SK-N-SH (cell line): Measurements from ENCODE around the gene MIGA1. TPM values are rescaled to one million over a fixed set of nuclear protein-coding genes. Genes with fewer than 3 reads are reported as not detected.

Source experiments
- CTCF ChIA-PET: fragments of 300-600, 350-600 bp; formaldehyde crosslinking; extraction: SDS; loops from one replicate; lab custom pipeline; 2021; lab: Yijun Ruan, JAX
- POLR2A ChIA-PET: fragments of 350-600 bp; sonication (Branson Sonifier 250); formaldehyde crosslinking; extraction: SDS; loops from one replicate; lab custom pipeline; 2020; ENCODE audit warnings: antibody characterized with exemption, inconsistent platforms; lab: Yijun Ruan, JAX
- DNase-seq: peaks from one replicate; pipeline ENCODE4 v3.0.0; 2012
- H2AFZ ChIP-seq: fragments of 200-600 bp; sonication (generic); 2 replicates; pipeline ENCODE4 v1.8.1; 2016; ENCODE audit warnings: antibody characterized with exemption, mild to moderate bottlenecking, low read depth
- H3F3A ChIP-seq: fragments of 200-600 bp; sonication (generic); replicated peaks from 2 replicates; pipeline ENCODE3; 2016; ENCODE audit warnings: antibody characterized with exemption, mild to moderate bottlenecking; ENCODE audit not compliant: insufficient read depth
- H3K27ac ChIP-seq, 2 experiments: fragments of 200-500 bp in 1 of 2; fragments of 200-600 bp in 1 of 2; sonication (Bioruptor generic) in 1 of 2; sonication (generic), shearing (Covaris generic) in 1 of 2; 2 replicates each; pipeline versions ENCODE4 v1.5.1 to v1.6.1; 2014 to 2016; ENCODE audit warnings: low read depth in 2 of 2, inconsistent platforms in 1 of 2, low read length in 1 of 2, mild to moderate bottlenecking in 1 of 2, mixed read lengths in 1 of 2
- H3K27me3 ChIP-seq: fragments of 200-600 bp; sonication (generic), shearing (Covaris generic); 2 replicates; pipeline ENCODE4 v1.6.1; 2016; ENCODE audit warnings: mixed run types; ENCODE audit not compliant: insufficient read depth
- H3K36me3 ChIP-seq, 2 experiments: fragments of 200-500 bp in 1 of 2; fragments of 200-600 bp in 1 of 2; sonication (Bioruptor generic) in 1 of 2; sonication (generic) in 1 of 2; replicated peaks in 1 of 2; 2 replicates each; pipeline versions ENCODE3 to v1.5.1; 2014 to 2016; ENCODE audit warnings: low read length in 1 of 2, mild to moderate bottlenecking in 1 of 2; ENCODE audit not compliant: insufficient read depth in 2 of 2, control insufficient read depth in 1 of 2
- H3K4me1 ChIP-seq, 2 experiments: fragments of 200-500 bp in 1 of 2; fragments of 200-600 bp in 1 of 2; sonication (Bioruptor generic) in 1 of 2; sonication (generic), shearing (Covaris generic) in 1 of 2; 2 replicates each; pipeline versions ENCODE4 v1.5.1 to v1.6.1; 2014 to 2016; ENCODE audit warnings: low read depth in 1 of 2, low read length in 1 of 2, mixed run types in 1 of 2; ENCODE audit not compliant: insufficient read depth in 2 of 2, control insufficient read depth in 1 of 2
- H3K4me2 ChIP-seq: fragments of 200-600 bp; sonication (generic), shearing (Covaris generic); 2 replicates; pipeline ENCODE4 v1.6.1; 2017; ENCODE audit warnings: mixed run types
- H3K4me3 ChIP-seq, 2 experiments: fragments of 200-500 bp in 1 of 2; fragments of 200-600 bp in 1 of 2; sonication (Bioruptor generic) in 1 of 2; sonication (generic), shearing (Covaris generic) in 1 of 2; 2 replicates each; pipeline versions ENCODE4 v1.5.1 to v1.8.1; 2014 to 2016; ENCODE audit warnings: low read depth in 2 of 2, inconsistent platforms in 1 of 2, low read length in 1 of 2, mild to moderate bottlenecking in 1 of 2, mixed read lengths in 1 of 2, moderate library complexity in 1 of 2
- H3K79me2 ChIP-seq: fragments of 200-600 bp; sonication (generic); 2 replicates; pipeline ENCODE4 v1.8.1; 2017; ENCODE audit warnings: mild to moderate bottlenecking; ENCODE audit not compliant: insufficient read depth
- H3K9ac ChIP-seq: fragments of 200-600 bp; sonication (generic); 2 replicates; pipeline ENCODE4 v1.6.1; 2017; ENCODE audit warnings: mixed run types
- H3K9me2 ChIP-seq: fragments of 200-600 bp; sonication (generic); 2 replicates; pipeline ENCODE4 v1.6.1; 2017; ENCODE audit warnings: mixed run types
- H3K9me3 ChIP-seq: fragments of 200-600 bp; sonication (generic); 2 replicates; pipeline ENCODE4 v1.6.1; 2017; ENCODE audit warnings: mixed run types, mild to moderate bottlenecking, moderate library complexity
- H4K20me1 ChIP-seq: fragments of 200-600 bp; sonication (generic); 2 replicates; pipeline ENCODE4 v1.6.1; 2017; ENCODE audit warnings: mild to moderate bottlenecking, mixed run types; ENCODE audit not compliant: insufficient read depth
- CHD2 ChIP-seq: fragments of 150-350 bp; IDR thresholded peaks from 2 replicates; pipeline ENCODE4 v1.6.1; 2018; ENCODE audit warnings: low read length; ENCODE audit not compliant: partially characterized antibody
- ELF1 ChIP-seq: IDR thresholded peaks from 2 replicates; pipeline ENCODE4 v1.4.0; 2012
- FOSL2 ChIP-seq: IDR thresholded peaks from 2 replicates; pipeline ENCODE4 v1.4.0; 2012; ENCODE audit warnings: low read depth, mild to moderate bottlenecking, moderate library complexity, borderline replicate concordance
- FOXJ3 ChIP-seq: sonication (generic); formaldehyde crosslinking; IDR thresholded peaks from 2 replicates; pipeline ENCODE4 v1.5.1; 2020; ENCODE audit warnings: mild to moderate bottlenecking, missing genetic modification reagents
- FOXM1 ChIP-seq: IDR thresholded peaks from 2 replicates; pipeline ENCODE4 v1.4.0; 2012; ENCODE audit warnings: low read depth, mild to moderate bottlenecking
- GABPA ChIP-seq: IDR thresholded peaks from 2 replicates; pipeline ENCODE4 v1.4.0; 2012; ENCODE audit warnings: low read depth, mild to moderate bottlenecking
- MEF2A ChIP-seq: IDR thresholded peaks from 2 replicates; pipeline ENCODE4 v1.4.0; 2012; ENCODE audit warnings: low read depth, borderline replicate concordance
- NFIC ChIP-seq: IDR thresholded peaks from 2 replicates; pipeline ENCODE4 v1.4.0; 2012; ENCODE audit warnings: borderline replicate concordance
- NRF1 ChIP-seq: IDR thresholded peaks from 2 replicates; pipeline ENCODE4 v1.6.1; 2012; ENCODE audit warnings: low read depth, mild to moderate bottlenecking, low read length
- RAD21 ChIP-seq: IDR thresholded peaks from 2 replicates; pipeline ENCODE4 v1.6.1; 2012; ENCODE audit warnings: mild to moderate bottlenecking, low read length
- RXRA ChIP-seq: IDR thresholded peaks from 2 replicates; pipeline ENCODE4 v1.4.0; 2012; ENCODE audit warnings: low read depth, mild to moderate bottlenecking, borderline replicate concordance
- SIN3A ChIP-seq: IDR thresholded peaks from 2 replicates; pipeline ENCODE4 v1.6.1; 2012; ENCODE audit warnings: low read depth, mild to moderate bottlenecking, low read length, moderate library complexity, borderline replicate concordance
- SMC3 ChIP-seq: IDR thresholded peaks from 2 replicates; pipeline ENCODE4 v1.6.1; 2012; ENCODE audit warnings: low read depth, low read length, improper control_type of control experiment
- TAF1 ChIP-seq: IDR thresholded peaks from 2 replicates; pipeline ENCODE4 v1.6.1; 2012; ENCODE audit warnings: low read depth, mild to moderate bottlenecking, low read length, moderate library complexity, borderline replicate concordance
- TCF12 ChIP-seq: IDR thresholded peaks from 2 replicates; pipeline ENCODE4 v1.4.0; 2012
- YY1 ChIP-seq: IDR thresholded peaks from 2 replicates; pipeline ENCODE4 v1.4.0; 2012; ENCODE audit warnings: low read depth, mild to moderate bottlenecking
- WGBS: methylation state at CpG from one replicate; pipeline ENCODE4 v1.1.6; 2017; ENCODE audit warnings: low lambda C conversion rate; 5-methylcytosine and 5-hydroxymethylcytosine counted together
- polyA plus RNA-seq, 3 experiments: library from polyadenylated mRNA; depleted of rRNA; stranded (reverse); fragments of >200 nt; gene quantifications; 2 replicates each; pipeline ENCODE4 v1.2.3, GENCODE V29; 2012
- TF ChIP-seq, protein P1 (sequence below): IDR thresholded peaks from 2 replicates; pipeline ENCODE4; 2012
- TF ChIP-seq, protein P2 (sequence below): IDR thresholded peaks from 2 replicates; pipeline ENCODE4 v1.4.0; 2012; ENCODE audit warnings: low read depth, borderline replicate concordance

The MIGA1 gene
- polyA plus RNA-seq, 1 of the 3 experiments (the other 2 are of a cell fraction), result 2.5 TPM

DNA sequence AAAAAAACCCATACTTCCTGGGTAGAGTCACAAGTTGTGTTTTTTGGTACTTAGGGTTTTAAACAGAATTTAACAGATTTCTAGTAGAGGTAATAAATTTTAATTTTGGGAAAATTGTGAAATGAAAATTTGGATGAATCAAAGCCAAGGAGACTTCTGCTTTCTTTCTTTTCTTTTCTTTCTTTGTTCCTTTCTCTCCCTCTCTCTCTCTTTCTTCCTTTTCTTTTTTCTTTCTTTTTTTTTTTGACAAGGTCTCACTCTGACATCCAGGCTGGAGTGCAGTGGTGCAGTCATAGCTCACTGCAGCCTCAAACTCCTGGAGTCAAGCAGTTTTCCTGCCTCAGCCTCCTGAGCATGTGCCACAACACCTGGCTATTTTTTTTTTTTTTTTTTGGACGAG, 62.1 kb downstream of the MIGA1 start:
- POLR2A ChIA-PET, result interaction anchor here (0.7 kb wide), 1 partner anchor 39 kb away, joined by 3 read pairs; no protein-coding TSS in a partner anchor
- no peak overlapping the region for H3K4me2 ChIP-seq
- WGBS, result 61% methylated on average over 1 of the region's 1 CpG
- H3K4me1 ChIP-seq, result no peaks in the 10 kb centered on the region; a peak in 1 of 4 replicates
- peaks cover 11 to 34% of the 10 kb centered on the region in 2 experiments for H3K36me3 ChIP-seq
- no peak overlapping the region for H3K4me3 ChIP-seq
- H3K79me2 ChIP-seq, result peaks cover 4% of the 10 kb centered on the region; the same call in 1 of the 2 replicates
- no peaks in the 10 kb centered on the region for H4K20me1 ChIP-seq
- H3K27me3 ChIP-seq, result no peaks in the 10 kb centered on the region
- no peaks in the 10 kb centered on the region for H3K9me3 ChIP-seq
- H3K9ac ChIP-seq, result no peak overlapping the region
- H2AFZ ChIP-seq, result no peak overlapping the region
- no peaks in the 10 kb centered on the region for H3K9me2 ChIP-seq
- TF ChIP-seq SIN3A, result no peak
- TF ChIP-seq FOXM1, result no peak
- no peak for TF ChIP-seq ELF1
- no peak for TF ChIP-seq TCF12
- no peak for TF ChIP-seq CHD2
- no peak for TF ChIP-seq FOXJ3
- TF ChIP-seq TAF1, result no peak
- TF ChIP-seq NRF1, result no peak
- TF ChIP-seq RXRA, result no peak
- no peak for TF ChIP-seq GABPA
- TF ChIP-seq, protein P1, sequence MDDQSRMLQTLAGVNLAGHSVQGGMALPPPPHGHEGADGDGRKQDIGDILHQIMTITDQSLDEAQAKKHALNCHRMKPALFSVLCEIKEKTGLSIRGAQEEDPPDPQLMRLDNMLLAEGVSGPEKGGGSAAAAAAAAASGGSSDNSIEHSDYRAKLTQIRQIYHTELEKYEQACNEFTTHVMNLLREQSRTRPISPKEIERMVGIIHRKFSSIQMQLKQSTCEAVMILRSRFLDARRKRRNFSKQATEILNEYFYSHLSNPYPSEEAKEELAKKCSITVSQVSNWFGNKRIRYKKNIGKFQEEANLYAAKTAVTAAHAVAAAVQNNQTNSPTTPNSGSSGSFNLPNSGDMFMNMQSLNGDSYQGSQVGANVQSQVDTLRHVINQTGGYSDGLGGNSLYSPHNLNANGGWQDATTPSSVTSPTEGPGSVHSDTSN, result no peak
- no peak for TF ChIP-seq MEF2A
- TF ChIP-seq SMC3, result no peak
- TF ChIP-seq YY1, result no peak
- no peak for TF ChIP-seq NFIC
- CTCF ChIA-PET, result interaction anchor here (0.7 kb wide), 1 partner anchor 8 kb away, joined by 3 read pairs; no protein-coding TSS in a partner anchor
- no peak for DNase-seq
- no peak overlapping the region for H3K27ac ChIP-seq
- no peaks in the 10 kb centered on the region for H3F3A ChIP-seq

DNA sequence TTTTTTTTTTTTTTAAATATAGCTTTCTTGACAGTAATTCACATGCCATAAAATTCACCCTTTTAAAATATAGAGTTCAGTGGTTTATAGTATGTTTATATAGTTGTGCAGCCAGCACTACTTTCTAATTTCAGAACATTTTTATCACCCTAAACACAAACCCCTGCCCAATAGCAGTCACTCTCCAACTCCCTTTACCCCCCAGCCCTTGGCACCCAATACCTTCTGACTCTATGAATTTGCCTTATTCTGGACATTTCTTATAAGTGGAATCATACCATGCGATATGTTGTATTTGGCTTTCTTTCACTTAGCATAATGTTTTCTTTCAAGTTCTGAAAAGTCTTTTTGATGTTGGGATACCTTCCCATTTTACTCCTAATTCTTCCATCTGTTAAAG, 66.5 kb downstream of the MIGA1 start:
- WGBS, result 97% methylated on average over 1 of the region's 1 CpG

More for the DNA sequence above, 66.5 kb downstream of the MIGA1 start:
- Histone ChIP-seq H3K79me2 (no peaks in the 10 kb centered on the region), H3K4me2 (no peak overlapping the region), H3K4me1 (no peaks in the 10 kb centered on the region; a peak in 1 of 4 replicates), H2AFZ (no peak overlapping the region), H3K9me2 (no peaks in the 10 kb centered on the region), H3K9me3 (no peaks in the 10 kb centered on the region), H3F3A (no peaks in the 10 kb centered on the region), H3K4me3 (no peak overlapping the region), H3K27ac (no peak overlapping the region), H3K9ac (no peak overlapping the region), H3K27me3 (no peaks in the 10 kb centered on the region), H4K20me1 (no peaks in the 10 kb centered on the region), H3K36me3 (peaks cover 10 to 33% of the 10 kb centered on the region in 2 experiments)
- TF ChIP-seq SMC3, result no peak
- TF ChIP-seq FOXJ3, result no peak
- TF ChIP-seq SIN3A, result no peak
- TF ChIP-seq, protein P2, sequence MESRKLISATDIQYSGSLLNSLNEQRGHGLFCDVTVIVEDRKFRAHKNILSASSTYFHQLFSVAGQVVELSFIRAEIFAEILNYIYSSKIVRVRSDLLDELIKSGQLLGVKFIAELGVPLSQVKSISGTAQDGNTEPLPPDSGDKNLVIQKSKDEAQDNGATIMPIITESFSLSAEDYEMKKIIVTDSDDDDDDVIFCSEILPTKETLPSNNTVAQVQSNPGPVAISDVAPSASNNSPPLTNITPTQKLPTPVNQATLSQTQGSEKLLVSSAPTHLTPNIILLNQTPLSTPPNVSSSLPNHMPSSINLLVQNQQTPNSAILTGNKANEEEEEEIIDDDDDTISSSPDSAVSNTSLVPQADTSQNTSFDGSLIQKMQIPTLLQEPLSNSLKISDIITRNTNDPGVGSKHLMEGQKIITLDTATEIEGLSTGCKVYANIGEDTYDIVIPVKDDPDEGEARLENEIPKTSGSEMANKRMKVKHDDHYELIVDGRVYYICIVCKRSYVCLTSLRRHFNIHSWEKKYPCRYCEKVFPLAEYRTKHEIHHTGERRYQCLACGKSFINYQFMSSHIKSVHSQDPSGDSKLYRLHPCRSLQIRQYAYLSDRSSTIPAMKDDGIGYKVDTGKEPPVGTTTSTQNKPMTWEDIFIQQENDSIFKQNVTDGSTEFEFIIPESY, result no peak
- TF ChIP-seq GABPA, result no peak
- no peak for TF ChIP-seq NFIC
- TF ChIP-seq TCF12, result no peak
- no peak for TF ChIP-seq FOSL2
- TF ChIP-seq RXRA, result no peak
- TF ChIP-seq RAD21, result no peak
- ChIA-PET POLR2A (no interaction called here), CTCF (no interaction called here)
- DNase-seq, result no peak
